NCI-H2171 treated with DMSO at 0.1 percent for 48 hours (cell line): ENCODE results near the gene CELA1.
"Not testable (repeated sequence)": the region's sequence is repeated elsewhere in the genome, so short reads cannot be mapped to it uniquely, and the experiment has no call there.

Source experiments
- DNase-seq: peaks from one replicate; lab custom pipeline; 2025; lab: John Stamatoyannopoulos, UW

Gene CELA1

DNA sequence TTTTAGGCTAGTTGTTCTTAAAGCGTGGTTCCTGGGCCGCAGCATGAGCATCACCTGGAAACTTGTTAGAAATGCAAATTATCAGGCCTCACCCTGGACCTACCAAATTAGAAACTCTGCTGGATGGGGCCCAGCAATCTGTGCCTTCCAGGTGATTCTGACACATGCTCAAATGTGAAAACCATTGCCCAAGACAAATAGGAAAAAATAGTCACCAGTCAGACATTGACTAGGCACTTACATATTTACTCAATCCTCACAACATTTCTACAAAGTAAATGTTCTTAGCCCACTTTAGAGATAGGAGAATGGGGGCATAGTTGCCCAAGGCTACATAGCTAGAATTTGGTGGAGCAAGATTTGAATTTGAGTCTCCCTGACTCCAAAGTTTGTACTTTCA is 3.3 kb downstream of the CELA1 start:
- no peak for DNase-seq

DNA sequence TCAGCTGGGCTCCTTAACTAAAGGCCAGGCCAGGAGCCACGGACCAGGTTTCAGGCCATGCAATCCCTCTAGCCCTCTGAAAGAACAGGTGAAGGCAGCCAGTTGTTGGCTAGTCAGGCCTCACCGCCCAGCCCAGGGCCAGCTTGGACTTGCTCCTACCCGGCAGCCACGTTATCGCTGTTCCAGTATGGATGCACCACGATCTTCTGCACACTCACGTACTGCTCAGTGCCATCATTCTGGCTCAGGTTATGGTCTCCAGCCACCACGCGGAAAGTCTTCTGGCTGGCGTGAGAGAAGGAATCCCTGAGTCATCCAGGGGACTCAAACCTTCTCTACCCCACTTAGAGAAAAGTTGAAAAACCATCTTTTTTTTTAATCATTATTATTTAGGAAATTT is 4.1 kb downstream of the CELA1 start:
- DNase-seq: no peak

DNA sequence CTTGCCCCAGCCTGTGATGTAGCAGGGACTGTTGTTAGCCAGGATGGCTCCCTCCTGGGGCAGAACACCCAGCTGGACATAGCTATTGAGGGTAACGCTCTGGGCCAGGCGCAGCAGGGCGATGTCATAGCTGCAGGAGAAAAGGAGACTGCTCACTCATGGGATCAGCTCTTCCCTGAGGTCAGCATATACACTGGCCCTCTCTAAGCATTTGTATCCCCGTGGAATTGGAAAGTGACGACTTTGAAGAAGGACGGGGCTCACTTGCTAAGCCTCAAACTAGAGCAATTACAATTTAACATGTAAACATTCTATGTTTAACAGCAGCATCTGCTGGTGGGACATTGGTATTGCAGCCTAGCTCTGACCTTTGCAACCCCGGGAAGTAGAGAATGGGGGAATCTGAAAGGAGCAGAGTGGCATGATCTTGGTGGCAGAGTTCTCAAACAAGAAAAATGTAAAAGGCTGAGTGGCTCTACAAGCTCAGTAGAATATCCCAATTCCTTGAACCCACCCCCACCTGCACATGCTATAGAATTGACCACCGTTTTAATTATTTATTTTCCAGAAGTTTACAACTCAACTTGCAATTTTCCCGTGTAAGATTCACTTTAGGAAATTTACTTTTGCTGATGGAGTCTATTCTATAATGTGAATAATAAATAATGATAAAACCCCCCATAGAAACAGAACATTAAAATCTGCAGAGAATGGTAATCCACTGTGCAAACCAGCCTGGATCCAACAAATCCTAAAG is 5.0 kb downstream of the CELA1 start:
- peak; percentile 54 for DNase-seq

DNA sequence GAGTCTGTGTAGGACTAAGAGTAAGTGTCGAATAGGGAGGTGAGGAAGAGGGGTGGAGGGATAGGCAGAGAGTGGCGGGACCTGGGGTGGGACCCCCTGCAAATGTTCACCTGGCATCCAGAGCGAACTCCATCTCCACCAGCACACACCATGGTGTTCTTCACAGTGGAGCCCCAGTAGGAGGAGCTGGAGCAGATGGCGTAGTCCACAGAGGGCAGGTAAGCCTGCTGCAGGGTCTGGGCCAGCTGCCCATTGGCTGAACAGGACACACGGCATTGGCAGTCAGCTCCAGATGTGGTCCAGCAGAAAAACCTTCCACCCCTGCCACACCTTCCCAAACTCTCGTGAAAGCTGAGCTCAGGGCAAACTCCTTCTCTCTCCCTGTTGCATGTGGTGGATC is 6.7 kb downstream of the CELA1 start:
- no peak for DNase-seq

DNA sequence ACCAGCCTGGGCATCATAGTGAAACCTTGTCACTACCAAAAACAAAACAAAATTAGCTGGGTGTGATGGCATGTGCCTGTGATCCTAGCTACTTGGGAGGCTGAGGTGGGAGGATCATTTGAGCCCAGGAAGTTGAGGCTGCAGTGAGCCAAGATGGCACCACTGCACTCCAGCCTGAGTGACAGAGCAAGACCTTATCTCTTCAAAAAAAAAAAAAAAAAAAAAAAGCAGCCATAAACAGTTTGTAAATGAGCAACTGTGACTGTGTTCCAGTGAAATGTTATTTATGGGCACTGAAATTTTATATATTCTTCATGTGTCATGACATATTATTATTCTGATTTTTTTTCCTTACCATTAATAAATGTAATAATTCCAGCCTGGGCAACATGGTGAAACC is 9.1 kb downstream of the CELA1 start:
- DNase-seq: not testable (repeated sequence)

GRCh38 chr12:51335931-51336330 is 10.5 kb downstream of the CELA1 start:
- DNase-seq: no peak

DNA sequence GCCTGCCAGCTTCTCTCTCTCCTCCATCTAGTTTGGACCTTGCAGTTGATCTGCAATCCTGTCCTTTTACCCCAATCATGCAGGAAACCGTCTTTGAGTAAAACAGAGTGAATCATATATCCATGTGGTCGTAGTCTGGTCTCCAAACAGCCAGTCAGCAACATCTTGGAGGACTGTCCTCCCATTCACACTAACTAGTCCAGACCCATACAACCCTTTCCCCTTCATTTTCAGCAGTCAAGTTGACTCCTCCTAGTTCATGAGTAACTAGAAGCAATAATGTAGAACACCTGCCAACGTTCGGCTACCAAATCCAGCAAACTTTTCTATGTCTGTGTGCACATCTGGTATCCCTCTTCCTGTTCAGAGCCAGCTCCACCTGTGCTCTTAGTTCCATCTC is 11.7 kb downstream of the CELA1 start:
- DNase-seq: no peak

DNA sequence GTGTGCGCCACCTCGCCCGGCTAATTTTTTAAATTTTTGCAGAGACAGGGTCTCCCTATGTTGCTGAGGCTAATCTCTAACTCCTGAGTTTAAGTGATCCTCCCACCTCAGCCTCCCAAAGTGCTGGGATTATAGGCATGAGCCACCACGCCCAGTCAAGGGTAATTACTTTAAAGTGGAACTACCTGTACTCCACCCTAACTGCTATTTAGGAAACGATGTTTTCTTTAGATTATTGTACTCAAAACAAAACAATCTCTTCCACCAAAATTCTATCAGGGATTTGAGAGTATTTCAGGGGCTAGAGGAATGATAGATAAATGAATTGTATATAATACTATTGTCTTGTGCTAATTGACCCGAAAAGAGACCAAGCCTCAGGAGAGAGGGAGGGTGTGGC is 12.9 kb downstream of the CELA1 start:
- DNase-seq: no peak

- DNase-seq: no peak
Measured at GRCh38 chr12:51330186-51330585, 16.3 kb downstream of the CELA1 start.

GRCh38 chr12:51329742-51330141 is 16.7 kb downstream of the CELA1 start:
- DNase-seq: no peak

- DNase-seq: no peak
Measured at GRCh38 chr12:51328587-51328986, 17.9 kb downstream of the CELA1 start.

- no peak for DNase-seq
Measured at GRCh38 chr12:51326698-51327439, 19.6 kb downstream of the CELA1 start.

DNA sequence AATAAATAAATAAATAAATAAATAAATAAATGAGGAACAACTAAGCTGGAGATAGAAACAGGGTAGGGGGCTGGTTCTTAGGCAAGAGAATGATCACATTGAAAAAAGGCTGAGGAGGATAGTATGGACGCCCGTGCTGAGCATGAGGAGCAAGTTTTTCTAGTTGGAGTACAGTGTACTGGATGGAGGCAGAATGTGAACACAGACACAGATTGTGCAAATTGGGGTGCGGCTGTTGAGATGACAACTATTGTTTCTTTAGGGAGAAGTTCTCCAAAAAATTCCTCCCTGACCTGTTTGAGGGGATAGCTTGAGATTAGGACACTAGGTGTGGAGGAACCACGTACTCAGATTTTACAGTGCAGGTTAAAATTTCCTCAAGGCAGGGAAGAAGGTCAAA is 21.5 kb downstream of the CELA1 start:
- no peak for DNase-seq

DNA sequence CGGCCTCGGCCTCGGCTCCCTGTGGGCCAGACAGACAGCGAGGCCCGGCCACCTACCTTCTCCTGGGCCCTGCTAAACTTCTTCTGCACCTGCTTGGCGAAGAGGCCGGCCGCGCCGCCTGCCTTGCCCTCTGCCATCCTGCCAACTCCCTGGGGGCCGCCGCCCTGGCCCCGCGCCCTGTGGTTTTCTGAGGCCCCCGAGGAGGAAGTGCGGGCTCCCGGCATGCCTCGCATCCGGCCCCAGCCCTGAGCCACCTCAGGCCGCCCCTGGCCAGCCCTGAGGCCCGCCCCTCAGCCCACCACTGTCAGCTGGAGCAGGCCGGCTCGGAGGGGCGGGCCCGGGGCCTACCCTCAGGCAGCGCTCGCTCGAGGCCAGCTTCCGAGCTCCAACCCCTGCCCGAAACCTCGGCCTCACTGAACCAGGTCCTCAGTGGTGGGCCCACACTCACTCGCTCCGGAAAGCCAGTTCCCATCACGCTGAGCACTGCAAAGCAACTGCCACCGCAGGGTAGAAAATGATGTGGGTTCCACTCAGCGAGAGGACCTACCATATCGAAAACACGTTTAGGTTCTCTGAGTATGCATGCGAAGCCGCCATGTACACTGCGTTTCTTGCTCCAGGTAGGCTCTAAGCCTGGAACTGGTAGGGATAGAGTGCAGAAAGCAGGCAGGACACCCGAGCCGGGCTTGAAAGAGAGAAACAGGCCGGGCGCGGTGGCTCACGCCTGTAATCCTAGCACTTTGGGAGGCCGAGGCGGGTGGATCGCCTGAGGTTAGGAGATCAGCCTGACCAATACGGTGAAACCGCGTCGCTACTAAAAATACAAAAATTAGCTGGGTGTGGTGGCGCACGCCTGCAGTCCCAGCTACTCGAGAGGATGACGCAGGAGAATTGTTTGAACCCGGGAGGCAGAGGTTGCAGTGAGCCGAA is 22.2 kb downstream of the CELA1 start, which contains the start of gene BIN2:
Gene BIN2, minus strand, starts transcription at position 209 of the 930 bp plus-strand sequence. Its CDS starts 72 bp downstream, at position 137.
- DNase-seq: no peak

DNA sequence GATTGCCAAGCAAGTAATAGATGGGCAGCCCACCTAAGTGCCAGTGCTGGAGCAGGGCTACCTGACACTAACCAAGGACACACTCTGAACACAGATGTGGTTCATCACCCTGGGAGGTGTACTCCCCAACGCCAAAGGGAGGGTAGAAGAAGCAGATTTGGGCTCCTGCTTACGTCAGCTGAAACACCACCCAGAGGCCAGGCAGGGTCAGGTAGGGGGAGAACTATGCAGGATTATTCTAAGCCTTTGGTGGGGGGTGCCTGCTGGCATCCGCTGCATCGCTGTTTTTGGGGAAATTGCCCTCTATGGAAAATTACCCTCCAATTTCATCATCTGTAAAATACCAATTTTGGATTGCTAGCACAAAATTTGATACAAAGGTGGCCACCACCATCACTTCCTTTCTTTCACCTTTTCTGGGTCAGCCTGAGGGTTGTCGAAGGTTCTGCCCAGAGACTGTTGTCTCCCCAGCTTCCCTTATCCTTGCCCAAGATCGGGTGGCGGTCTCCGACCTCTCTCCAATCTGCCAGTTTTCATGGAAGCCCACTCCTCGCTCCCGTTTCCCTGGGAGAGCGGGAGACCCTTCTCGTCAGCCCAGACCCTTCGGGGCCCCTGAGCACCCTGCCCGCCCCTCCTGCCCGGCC is 23.0 kb downstream of the CELA1 start:
- no peak for DNase-seq

GRCh38 chr12:51322452-51322851 is 24.0 kb downstream of the CELA1 start:
- DNase-seq: no peak

GRCh38 chr12:51321882-51322281 is 24.6 kb downstream of the CELA1 start:
- DNase-seq: no peak

GRCh38 chr12:51320695-51321320 is 25.7 kb downstream of the CELA1 start:
- DNase-seq: peak; percentile 46

GRCh38 chr12:51320311-51320694 is 26.2 kb downstream of the CELA1 start:
- no peak for DNase-seq

DNA sequence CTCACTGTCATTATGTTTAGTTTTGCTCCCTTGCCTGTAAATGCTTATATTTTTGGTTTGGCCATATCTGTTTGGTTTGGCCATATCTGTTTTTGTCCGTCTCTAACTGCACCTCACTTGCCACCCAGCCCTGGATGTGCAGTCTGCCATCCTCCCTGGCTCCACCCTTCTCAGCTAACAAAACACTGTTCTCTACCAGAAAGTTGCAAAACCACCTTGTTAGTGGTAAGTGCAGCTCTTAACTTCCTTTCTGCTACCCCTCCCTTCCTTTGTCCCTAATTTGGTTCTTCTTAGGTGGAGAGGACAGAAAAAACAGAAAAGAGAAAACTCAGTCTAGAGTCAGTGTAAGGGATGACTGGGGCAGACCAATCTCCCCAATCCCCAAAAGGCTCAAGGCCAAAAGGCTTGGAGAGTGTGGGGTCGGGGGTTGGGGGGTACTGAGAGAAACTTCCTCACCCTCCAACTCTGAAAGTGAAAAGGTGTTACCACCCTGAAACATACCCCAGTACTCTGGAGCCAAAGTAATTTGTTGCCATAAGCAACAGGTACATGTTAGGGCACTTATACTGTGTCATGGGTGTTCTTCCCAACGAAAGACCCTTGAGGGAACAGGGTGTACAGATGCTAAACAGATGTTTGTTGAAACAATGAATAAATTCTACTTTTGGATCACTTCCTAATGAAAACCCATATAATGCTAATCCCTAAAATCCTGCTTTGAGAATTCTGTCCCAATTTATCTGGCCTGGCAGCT is 27.5 kb downstream of the CELA1 start:
- DNase-seq: no peak
